Germinal center (tissue), 1 donor: ENCODE results near the gene CGB2.
A peak's percentile ranks its signal among the peaks of the same experiment; 100 is the strongest.
"Not testable (repeated sequence)": the region's sequence is repeated elsewhere in the genome, so short reads cannot be mapped to it uniquely, and the experiment has no call there.

ENCODE experiments used
- DNase-seq: peaks from one replicate; pipeline ENCODE4 v3.0.0; 2012; ENCODE audit warnings: mixed read lengths, low spot score

Gene CGB2

GRCh38 chr19:49038111-49038510, 6.4 kb downstream of the CGB2 start:
- not testable (repeated sequence) for DNase-seq

DNA sequence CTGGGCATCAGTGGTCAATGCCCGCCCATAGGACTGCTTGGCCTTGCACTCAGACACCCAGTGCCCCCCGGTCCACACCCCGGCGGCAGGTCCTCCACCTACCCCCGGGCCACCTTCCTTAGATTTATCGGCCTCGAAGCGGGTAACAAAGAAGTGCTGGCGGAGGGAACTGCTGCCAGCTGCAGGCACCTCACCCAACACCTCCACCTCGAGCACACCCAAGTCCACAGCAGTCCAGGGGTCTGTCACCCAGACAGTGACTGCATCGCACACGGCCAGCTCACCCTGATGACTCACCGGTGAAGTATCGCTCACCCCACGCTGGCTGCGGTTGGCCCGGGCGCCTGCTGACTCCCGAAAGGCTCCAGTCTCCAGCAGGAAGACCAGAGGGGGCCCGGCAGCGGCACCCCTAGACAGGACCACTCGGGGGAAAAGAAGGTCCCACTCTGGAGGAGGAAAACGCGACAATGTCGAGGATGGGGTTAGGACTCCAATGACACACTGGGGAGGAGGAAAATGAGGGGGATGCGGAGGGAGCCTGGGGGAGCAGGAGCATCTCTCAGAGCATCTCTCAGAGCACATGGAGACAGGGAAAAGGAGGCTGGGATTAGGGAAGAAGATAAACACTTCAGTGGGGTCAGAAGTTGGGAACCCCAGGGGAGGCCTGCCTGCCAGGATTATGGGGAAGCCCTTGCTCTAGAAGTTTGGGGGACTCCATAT, 7.0 kb downstream of the CGB2 start:
- DNase-seq = not testable (repeated sequence)

- not testable (repeated sequence) for DNase-seq
These were observed 8.0 kb downstream of the CGB2 start for GRCh38 chr19:49039736-49040135.

- no peak for DNase-seq
These were observed 10.5 kb downstream of the CGB2 start for GRCh38 chr19:49042177-49042576.

GRCh38 chr19:49042666-49043065, 11.0 kb downstream of the CGB2 start:
- not testable (repeated sequence) for DNase-seq

DNA sequence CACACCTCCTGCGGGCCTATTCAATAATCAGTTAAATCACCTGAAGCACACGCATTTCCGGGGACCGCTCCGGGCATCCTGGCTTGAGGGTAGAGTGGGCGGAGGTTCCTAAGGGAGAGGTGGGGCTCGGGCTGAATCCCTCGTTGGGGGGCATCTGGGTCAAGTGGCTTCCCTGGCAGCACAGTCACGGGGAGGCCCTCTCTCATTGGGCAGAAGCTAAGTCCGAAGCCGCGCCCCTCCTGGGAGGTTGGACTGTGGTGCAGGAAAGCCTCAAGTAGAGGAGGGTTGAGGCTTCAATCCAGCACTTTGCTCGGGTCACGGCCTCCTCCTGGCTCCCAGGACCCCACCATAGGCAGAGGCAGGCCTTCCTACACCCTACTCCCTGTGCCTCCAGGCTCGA, 11.9 kb downstream of the CGB2 start, which contains the start of gene CGB5:
Gene CGB5, plus strand, starts transcription at position 301 of the 400 bp plus-strand sequence. CDS start 362 bp downstream, outside the sequence.
- DNase-seq = not testable (repeated sequence)

- not testable (repeated sequence) for DNase-seq
These were observed 17.3 kb downstream of the CGB2 start, which contains the start of gene CGB8 for GRCh38 chr19:49049011-49049410. Gene CGB8 (minus strand): TSS chr19:49049111. CDS start chr19:49048739, 372 bp downstream.

DNA sequence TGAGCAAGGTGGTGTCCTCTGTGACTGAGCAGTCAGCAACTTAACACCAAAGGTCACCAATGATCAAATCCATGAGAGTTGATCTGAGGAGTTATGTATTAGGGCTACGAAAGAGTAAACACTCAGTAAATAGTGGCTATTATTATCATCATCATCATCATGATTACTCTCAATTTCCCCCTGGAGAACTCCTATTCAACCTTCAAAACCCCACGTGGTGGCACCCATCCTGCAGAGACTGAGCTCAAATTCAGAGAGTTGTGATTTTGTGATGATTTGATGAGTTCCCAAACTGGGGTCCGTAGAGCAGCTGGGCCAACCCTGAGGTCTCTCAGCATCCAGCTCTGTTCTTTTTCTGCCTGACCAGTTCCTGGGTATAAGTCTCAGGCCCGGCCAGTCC, 18.1 kb downstream of the CGB2 start:
- not testable (repeated sequence) for DNase-seq

DNA sequence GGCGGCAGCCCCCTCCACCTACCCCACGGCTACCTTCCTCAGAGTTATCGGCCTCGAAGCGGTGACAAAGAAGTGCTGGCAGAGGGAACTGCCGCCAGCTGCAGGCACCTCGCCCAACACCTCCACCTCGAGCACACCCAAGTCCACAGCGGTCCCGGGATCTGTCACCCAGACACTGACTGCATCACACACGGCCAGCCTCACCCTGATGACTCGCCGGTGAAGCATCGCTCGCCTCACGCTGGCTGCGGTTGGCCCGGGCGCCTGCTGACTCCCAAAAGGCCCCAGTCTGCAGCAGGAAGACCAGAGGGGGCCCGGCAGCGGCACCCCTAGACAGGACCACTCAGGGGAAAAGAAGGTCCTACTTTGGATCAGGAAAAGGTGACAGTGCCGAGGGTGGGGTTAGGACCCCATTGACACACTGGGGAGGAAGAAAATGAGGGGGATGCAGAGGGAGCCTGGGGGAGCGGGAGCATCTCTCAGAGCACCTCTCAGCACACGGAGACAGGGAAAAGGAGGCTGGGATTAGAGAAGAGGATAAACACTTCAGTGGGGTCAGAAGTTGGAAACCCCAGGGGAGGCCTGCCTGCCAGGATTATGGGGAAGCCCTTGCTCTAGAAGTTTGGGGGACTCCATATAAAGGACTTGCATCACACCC, 18.8 kb downstream of the CGB2 start:
- DNase-seq = not testable (repeated sequence)

GRCh38 chr19:49056101-49056901, 24.6 kb downstream of the CGB2 start:
- DNase-seq = peak; percentile 80

- not testable (repeated sequence) for DNase-seq
These were observed 25.4 kb downstream of the CGB2 start for GRCh38 chr19:49056902-49057596.

DNA sequence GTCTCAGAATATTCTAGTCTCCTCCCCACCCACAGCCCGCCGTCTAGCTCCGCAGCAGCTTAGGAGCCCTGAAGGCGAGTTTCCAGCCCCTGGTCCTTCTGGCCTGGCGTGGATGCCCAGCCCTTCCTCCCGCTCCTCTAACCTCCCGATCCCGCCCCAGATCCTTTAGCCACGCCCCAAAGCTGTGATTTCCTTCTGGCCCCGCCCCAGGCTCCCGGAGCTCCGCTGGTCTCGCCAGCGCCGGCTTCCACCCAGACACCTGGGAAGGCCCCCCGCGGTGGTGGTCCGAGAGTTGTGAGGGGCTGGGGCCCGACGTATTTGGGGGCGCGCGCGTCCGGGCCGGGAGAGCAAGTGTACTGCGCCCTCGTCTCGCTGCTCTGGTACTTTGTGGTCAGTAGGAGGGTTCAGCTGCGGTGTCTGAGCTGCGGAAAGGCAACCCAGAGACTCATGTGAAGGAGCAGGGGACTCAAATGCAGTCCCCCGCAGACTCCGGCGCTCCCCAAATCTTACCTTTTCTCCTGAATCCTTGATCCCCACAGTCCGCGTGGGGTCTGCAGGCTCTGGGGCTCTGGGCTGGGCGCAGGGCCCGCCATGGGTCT, 26.0 kb downstream of the CGB2 start, which contains the start of gene CGB7:
Gene CGB7, minus strand, starts transcription at position 114 of the 599 bp plus-strand sequence. CDS start 2,374 bp downstream, outside the sequence.
- DNase-seq = peak; percentile 46

- DNase-seq = peak; percentile 54
These were observed 26.9 kb downstream of the CGB2 start for GRCh38 chr19:49058562-49058961.

GRCh38 chr19:49059053-49059452, 27.4 kb downstream of the CGB2 start:
- DNase-seq = no peak

DNA sequence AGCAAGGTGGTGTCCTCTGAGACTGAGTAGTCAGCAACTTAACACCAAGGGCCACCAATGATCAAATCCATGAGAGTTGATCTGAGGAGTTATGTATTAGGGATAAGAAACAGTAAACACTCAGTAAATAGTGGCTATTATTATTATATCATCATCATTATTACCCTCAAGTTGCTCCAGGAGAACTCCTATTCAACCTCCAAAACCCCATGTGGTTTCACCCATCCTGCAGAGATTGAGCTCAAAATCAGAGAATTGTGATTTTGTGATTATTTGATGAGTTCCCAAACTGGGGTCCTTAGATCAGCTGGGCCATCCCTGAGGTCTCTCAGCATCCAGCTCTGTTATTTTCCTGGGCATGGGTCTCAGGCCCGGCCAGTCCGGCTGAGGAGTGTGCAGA, 29.3 kb downstream of the CGB2 start:
- no peak for DNase-seq

DNA sequence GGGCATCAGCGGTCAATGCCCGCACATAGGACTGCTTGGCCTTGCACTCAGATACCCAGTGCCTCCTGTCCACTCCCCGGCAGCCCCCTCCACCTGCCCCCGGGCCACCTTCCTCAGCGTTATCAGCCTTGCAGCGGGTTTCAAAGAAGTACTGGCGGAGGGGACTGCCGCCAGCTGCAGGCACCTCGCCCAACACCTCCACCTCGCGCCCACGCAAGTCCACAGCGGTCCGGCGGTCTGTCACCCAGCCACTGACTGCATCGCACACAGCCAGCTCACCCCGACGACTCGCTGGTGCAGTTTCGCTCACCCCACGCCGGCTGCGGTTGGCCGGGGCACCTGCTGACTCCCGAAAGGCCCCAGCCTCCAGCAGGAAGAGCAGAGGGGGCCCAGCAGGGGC, 29.8 kb downstream of the CGB2 start:
- no peak for DNase-seq

- no peak for DNase-seq
These were observed 32.4 kb downstream of the CGB2 start for GRCh38 chr19:49064029-49064629.

DNA sequence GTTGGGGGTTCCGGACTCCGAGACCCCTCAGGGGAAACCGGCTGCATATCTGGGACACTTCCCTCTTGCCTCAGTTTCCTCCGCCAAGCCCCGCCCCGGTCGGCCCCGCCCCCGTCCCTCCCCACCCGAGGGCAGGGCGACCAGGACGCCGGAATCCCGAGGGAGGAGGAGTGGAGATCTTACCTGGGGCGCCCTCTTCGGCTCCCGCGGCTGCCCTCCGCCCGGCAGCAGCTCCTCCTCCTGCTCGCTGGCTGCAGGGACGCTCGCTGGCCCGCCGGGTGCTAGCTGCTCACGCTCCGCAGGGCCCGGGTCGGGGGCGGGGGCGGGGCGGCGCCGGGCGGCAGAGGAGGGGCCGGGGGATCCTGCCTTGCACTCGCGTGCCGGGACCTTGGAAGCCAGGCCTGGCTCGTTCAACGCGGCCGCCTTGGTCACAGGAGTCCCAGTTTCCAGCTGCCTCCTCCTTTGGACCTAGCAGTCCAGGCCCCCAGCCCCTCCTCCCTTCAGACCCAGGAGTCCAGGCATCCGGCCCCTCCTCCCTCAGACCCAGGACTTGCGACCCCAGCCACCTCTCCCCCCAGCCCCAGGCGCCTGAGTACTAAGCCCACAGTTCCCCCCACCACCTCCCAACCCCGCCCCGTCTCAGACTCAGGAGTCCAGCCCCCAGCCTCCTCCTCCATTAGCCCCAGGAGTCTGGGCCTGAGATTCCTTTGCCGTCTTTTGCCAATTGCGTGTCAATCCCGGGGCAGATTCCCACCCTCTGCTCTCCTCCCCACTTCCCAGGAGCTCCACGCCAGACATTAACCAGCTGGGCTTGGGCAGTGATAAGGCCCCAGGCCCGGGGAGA, 33.3 kb downstream of the CGB2 start, which contains the start of gene NTF4:
Gene NTF4, minus strand, starts transcription at position 51 of the 844 bp plus-strand sequence. CDS start 2,821 bp downstream, outside the sequence.
- DNase-seq = no peak

GRCh38 chr19:49065905-49066512, 34.3 kb downstream of the CGB2 start:
- DNase-seq = no peak
